Activated CD8-positive, alpha-beta memory T cell treated with anti-CD3 and anti-CD28 coated beads, Interleukin-2, amount 50 U/mL, for 4 hours (primary cell): ENCODE measurements around the gene G6PC3.
"Not testable (repeated sequence)": the region's sequence is repeated elsewhere in the genome, so short reads cannot be mapped to it uniquely, and the experiment has no call there.

Experiments
- DNase-seq: peaks from one replicate; pipeline ENCODE4 v3.0.0-alpha.2; 2020

G6PC3 gene

GRCh38 chr17:44110823-44111633 lies 40.5 kb downstream of the G6PC3 start:
- DNase-seq = peak; percentile 55

GRCh38 chr17:44111777-44112176 lies 41.2 kb downstream of the G6PC3 start:
- no peak for DNase-seq

- DNase-seq = no peak
Measured at GRCh38 chr17:44112284-44113280, 42.0 kb downstream of the G6PC3 start.

DNA sequence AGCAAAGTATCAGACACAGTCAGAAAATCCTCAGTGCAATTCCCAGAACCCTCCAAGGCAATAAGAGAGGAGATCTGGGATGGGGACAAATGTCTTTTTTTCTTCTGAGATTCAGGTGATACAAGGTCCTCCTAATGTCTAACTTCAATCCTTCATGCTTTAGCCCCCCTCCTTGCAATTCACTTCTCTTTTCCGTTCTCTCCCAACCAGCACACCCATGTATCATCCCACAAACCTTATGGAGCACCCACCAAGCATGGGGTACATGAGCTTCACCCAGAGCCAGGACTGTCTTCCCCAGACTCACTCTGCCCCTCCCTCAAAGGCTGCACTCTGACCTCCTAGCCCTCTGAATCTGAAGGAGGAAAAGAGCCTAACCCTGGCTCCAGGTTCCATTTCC lies 42.8 kb downstream of the G6PC3 start:
- DNase-seq = no peak

GRCh38 chr17:44113868-44114840 lies 43.6 kb downstream of the G6PC3 start:
- no peak for DNase-seq

- no peak for DNase-seq
Measured at GRCh38 chr17:44115585-44116415, 45.3 kb downstream of the G6PC3 start.

GRCh38 chr17:44117351-44117750 lies 46.8 kb downstream of the G6PC3 start:
- DNase-seq = no peak

- DNase-seq = no peak
Measured at GRCh38 chr17:44118427-44119050, 48.0 kb downstream of the G6PC3 start.

DNA sequence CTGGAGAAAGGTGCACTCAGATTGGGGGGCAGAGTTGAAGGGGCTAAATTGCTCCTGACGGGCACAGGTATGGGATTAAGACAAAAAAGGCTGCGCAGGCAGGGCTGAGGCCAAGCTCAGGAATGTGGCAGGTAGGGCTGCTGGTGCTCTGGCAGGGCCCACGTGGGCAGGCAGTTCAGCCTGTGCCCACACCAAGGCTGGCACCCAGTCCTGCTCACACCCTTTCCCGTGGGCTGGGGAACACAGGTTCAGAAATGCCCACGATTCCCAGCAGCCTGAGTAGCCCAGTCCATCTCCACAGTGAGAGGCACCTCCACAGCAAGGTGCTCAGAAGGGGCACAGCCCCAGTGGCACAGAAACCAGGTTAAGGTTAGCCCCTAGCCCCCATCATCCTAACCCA lies 48.5 kb downstream of the G6PC3 start:
- DNase-seq = no peak

GRCh38 chr17:44119798-44120197 lies 49.3 kb downstream of the G6PC3 start:
- DNase-seq = no peak

- not testable (repeated sequence) for DNase-seq
Measured at GRCh38 chr17:44120281-44120680, 49.7 kb downstream of the G6PC3 start.

DNA sequence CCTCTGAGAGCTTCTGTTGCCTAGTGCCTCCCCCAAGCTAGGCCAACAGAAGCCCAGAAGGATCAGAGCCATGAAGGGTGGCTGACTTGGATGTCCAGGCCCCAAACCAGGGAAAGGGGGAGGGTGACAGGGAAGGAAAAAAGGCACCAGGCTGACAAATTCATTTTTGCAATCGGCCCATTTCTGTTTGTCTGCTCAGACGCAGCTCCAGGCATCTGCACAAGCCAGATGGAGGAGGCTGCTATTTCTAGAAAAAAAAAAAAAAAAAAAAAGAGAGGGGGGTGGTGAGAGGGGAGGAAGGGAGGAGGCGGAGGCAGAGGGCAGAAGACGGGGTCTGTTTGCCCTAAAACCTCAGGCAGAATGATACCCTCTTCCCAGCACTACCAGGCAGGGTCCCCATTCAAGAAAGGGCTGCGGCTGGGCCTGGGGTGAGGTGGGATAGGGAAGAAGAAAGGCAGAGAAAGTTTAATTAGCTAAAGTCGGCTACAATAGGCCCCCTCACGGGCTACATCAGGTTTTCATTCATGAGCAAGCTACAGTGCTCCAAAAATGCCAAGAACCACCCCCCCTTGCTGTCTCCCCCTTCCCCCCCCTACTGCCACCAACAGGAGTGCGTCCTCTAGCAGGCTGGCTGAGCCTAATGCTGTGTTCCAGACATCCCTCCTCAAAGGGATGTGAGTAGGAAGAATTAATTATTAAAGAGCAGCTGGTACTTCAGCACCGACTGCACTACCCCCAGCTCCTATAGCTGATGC lies 50.5 kb downstream of the G6PC3 start:
- DNase-seq = no peak

- DNase-seq = no peak
Measured at GRCh38 chr17:44121997-44122815, 51.7 kb downstream of the G6PC3 start.

GRCh38 chr17:44122816-44123355 lies 52.4 kb downstream of the G6PC3 start:
- DNase-seq = peak; percentile 36

- DNase-seq = peak; percentile 96
Measured at GRCh38 chr17:44123356-44124117, 53.0 kb downstream of the G6PC3 start, which contains the start of gene HDAC5. TSS of gene HDAC5 (minus strand) at chr17:44123641. CDS start at chr17:44117515, 6,126 bp downstream.

DNA sequence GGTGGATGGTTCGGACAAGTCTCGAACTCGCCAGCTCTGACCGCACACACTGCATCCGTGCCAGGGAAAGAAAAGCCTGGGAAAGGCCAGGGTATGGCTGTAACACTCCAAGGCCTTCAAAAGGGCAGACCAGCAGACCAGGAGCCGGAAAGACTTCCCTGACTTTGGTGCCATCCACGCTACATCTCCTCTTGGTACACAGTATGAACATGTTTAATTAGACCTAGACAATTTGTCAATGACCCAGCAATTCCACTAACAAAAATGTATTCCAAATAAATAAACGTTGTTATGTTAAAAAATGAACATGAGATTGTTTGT lies 53.5 kb downstream of the G6PC3 start:
- DNase-seq = no peak
